ENCODE data around the gene TLE6.

TLE6 gene

GRCh38 chr19:2964874-2965273 lies 12.5 kb upstream of the TLE6 start:
- no peak for DNase-seq (ENCODE audit: extremely low read depth, low read depth)
- TF ChIP-seq CTCF (IDR thresholded peaks at IDR 0.05; ENCODE audit: low read depth, low read length) = no peak

GRCh38 chr19:2967972-2968371 lies 9.4 kb upstream of the TLE6 start:
- no peak for TF ChIP-seq CTCF (IDR thresholded peaks at IDR 0.05; ENCODE audit: low read depth, low read length)
- DNase-seq (ENCODE audit: extremely low read depth, low read depth) = no peak

- no peak for TF ChIP-seq CTCF (IDR thresholded peaks at IDR 0.05; ENCODE audit: low read depth, low read length)
- DNase-seq (ENCODE audit: extremely low read depth, low read depth) = no peak
Observed at GRCh38 chr19:2969104-2969504, 8.3 kb upstream of the TLE6 start.

GRCh38 chr19:2970201-2970835 lies 7.0 kb upstream of the TLE6 start:
- no peak for TF ChIP-seq CTCF (IDR thresholded peaks at IDR 0.05; ENCODE audit: low read depth, low read length)
- no peak for DNase-seq (ENCODE audit: extremely low read depth, low read depth)

GRCh38 chr19:2973229-2973628 lies 4.1 kb upstream of the TLE6 start:
- no peak for TF ChIP-seq CTCF (IDR thresholded peaks at IDR 0.05; ENCODE audit: low read depth, low read length)
- no peak for DNase-seq (ENCODE audit: extremely low read depth, low read depth)

GRCh38 chr19:2974342-2975041 lies 2.9 kb upstream of the TLE6 start:
- no peak for DNase-seq (ENCODE audit: extremely low read depth, low read depth)
- no peak for TF ChIP-seq CTCF (IDR thresholded peaks at IDR 0.05; ENCODE audit: low read depth, low read length)

- TF ChIP-seq CTCF (IDR thresholded peaks at IDR 0.05; ENCODE audit: low read depth, low read length) = no peak
- DNase-seq (ENCODE audit: extremely low read depth, low read depth) = no peak
Observed at GRCh38 chr19:2976609-2977000, 759 bp upstream of the TLE6 start.
